H1 (cell line): Measurements from ENCODE around the gene MYH6. TPM values are rescaled to one million over a fixed set of nuclear protein-coding genes. Genes with fewer than 3 reads are reported as not detected.

Source experiments
- CTCF ChIA-PET: fragments of 300-600 bp; sonication (Branson Sonifier 250); formaldehyde crosslinking; loops from one replicate; lab custom pipeline; 2021; ENCODE audit not compliant: partially characterized antibody; lab: Charles Lee
- POLR2A ChIA-PET: fragments of 300-600 bp; sonication (Branson Sonifier 250); formaldehyde crosslinking; loops from one replicate; lab custom pipeline; 2021; ENCODE audit warnings: inconsistent platforms; ENCODE audit not compliant: partially characterized antibody; lab: Charles Lee
- DNase-seq, 2 experiments: peaks; one replicate each; pipeline versions ENCODE4 v3.0.0 to v3.0.0-alpha.2; 2010 to 2022; ENCODE audit warnings: low spot score in 2 of 2, low read depth in 1 of 2, mixed read lengths in 1 of 2
- FAIRE-seq: peaks from 2 replicates; lab custom pipeline; 2011; peaks lifted over from hg19 to GRCh38; lab: Jason Lieb, UNC
- H2AFZ ChIP-seq: 2 replicates; pipeline ENCODE4 v1.8.1; 2012; ENCODE audit warnings: low read length, inconsistent platforms
- H2AK5ac ChIP-seq: 2 replicates; pipeline ENCODE4 v1.6.1; 2013; ENCODE audit warnings: low read depth, low read length
- H2BK120ac ChIP-seq: replicated peaks from 2 replicates; pipeline ENCODE3; 2013; ENCODE audit warnings: low read depth, low read length, inconsistent platforms
- H2BK12ac ChIP-seq: 2 replicates; pipeline ENCODE4 v1.6.1; 2013; ENCODE audit warnings: low read depth, low read length
- H2BK15ac ChIP-seq: 2 replicates; pipeline ENCODE4 v1.6.1; 2013; ENCODE audit warnings: low read length
- H2BK20ac ChIP-seq: 2 replicates; pipeline ENCODE4 v1.6.1; 2013; ENCODE audit warnings: low read length
- H2BK5ac ChIP-seq: 2 replicates; pipeline ENCODE4 v1.6.1; 2013; ENCODE audit warnings: low read depth, low read length
- H3K14ac ChIP-seq: 2 replicates; pipeline ENCODE4 v1.6.1; 2013; ENCODE audit warnings: inconsistent platforms; ENCODE audit not compliant: insufficient read length
- H3K18ac ChIP-seq: 2 replicates; pipeline ENCODE4 v1.6.1; 2013; ENCODE audit warnings: low read length; ENCODE audit errors: extremely low read depth
- H3K23ac ChIP-seq: 2 replicates; pipeline ENCODE4 v1.6.1; 2013; ENCODE audit warnings: inconsistent platforms; ENCODE audit not compliant: insufficient read length
- H3K23me2 ChIP-seq: 2 replicates; pipeline ENCODE4 v1.6.1; 2013; ENCODE audit warnings: low read depth, low read length
- H3K27ac ChIP-seq: 2 replicates; pipeline ENCODE4 v1.6.1; 2011; ENCODE audit warnings: low read depth, low read length, inconsistent platforms
- H3K27me3 ChIP-seq, 4 experiments: replicated peaks in 1 of 4; 1 replicate in 1 of 4; 2 replicates in 3 of 4; pipeline versions ENCODE4 v1.6.1 to v1.8.1; 2011 to 2013; ENCODE audit warnings: low read length in 3 of 4, mild to moderate bottlenecking in 3 of 4, inconsistent platforms in 2 of 4, mixed read lengths in 2 of 4, moderate library complexity in 1 of 4; ENCODE audit not compliant: control insufficient read depth in 3 of 4, insufficient read depth in 3 of 4; ENCODE audit errors: extremely low read depth in 1 of 4
- H3K36me3 ChIP-seq, 4 experiments: 2 replicates each; pipeline versions ENCODE4 v1.6.1 to v1.8.1; 2011 to 2013; ENCODE audit warnings: mild to moderate bottlenecking in 4 of 4, low read length in 3 of 4, moderate library complexity in 2 of 4, control low read depth in 1 of 4, inconsistent platforms in 1 of 4; ENCODE audit not compliant: insufficient read depth in 4 of 4, control insufficient read depth in 2 of 4
- H3K4ac ChIP-seq: replicated peaks from 2 replicates; pipeline ENCODE3; 2013; ENCODE audit warnings: low read length, low read depth, mixed read lengths, inconsistent platforms; ENCODE audit not compliant: insufficient read length
- H3K4me1 ChIP-seq, 4 experiments: replicated peaks in 1 of 4; 1 replicate in 1 of 4; 2 replicates in 3 of 4; pipeline versions ENCODE4 v1.6.1 to v1.8.1; 2011 to 2013; ENCODE audit warnings: low read length in 3 of 4, inconsistent platforms in 2 of 4, mixed read lengths in 1 of 4; ENCODE audit not compliant: insufficient read depth in 4 of 4, control insufficient read depth in 3 of 4
- H3K4me2 ChIP-seq, 2 experiments: 2 replicates each; pipeline versions ENCODE4 v1.6.1 to v1.8.1; 2011 to 2013; ENCODE audit warnings: low read depth in 2 of 2, low read length in 2 of 2, control low read depth in 1 of 2, inconsistent platforms in 1 of 2, mild to moderate bottlenecking in 1 of 2; ENCODE audit not compliant: insufficient read depth in 1 of 2
- H3K4me3 ChIP-seq, 4 experiments: fragments of 200-600, 300-600 bp in 1 of 4; sonication (generic), shearing (Covaris generic), sonication (Bioruptor Twin) in 1 of 4; 2 replicates each; pipeline versions ENCODE4 v1.5.1 to v1.8.1; 2011 to 2016; ENCODE audit warnings: low read length in 4 of 4, low read depth in 3 of 4, control low read depth in 2 of 4, inconsistent platforms in 2 of 4, mild to moderate bottlenecking in 2 of 4, mixed read lengths in 1 of 4, moderate library complexity in 1 of 4; ENCODE audit not compliant: insufficient read depth in 2 of 4; ENCODE audit errors: extremely low read depth in 1 of 4
- H3K56ac ChIP-seq: replicated peaks from 2 replicates; pipeline ENCODE3; 2013; ENCODE audit warnings: low read depth, mild to moderate bottlenecking, mixed read lengths, low read length, inconsistent platforms; ENCODE audit not compliant: insufficient read length
- H3K79me1 ChIP-seq: 2 replicates; pipeline ENCODE4 v1.6.1; 2013; ENCODE audit warnings: low read depth, low read length, control low read depth
- H3K79me2 ChIP-seq, 2 experiments: 2 replicates each; pipeline versions ENCODE4 v1.6.1 to v1.8.1; 2012 to 2013; ENCODE audit warnings: low read length in 2 of 2, mild to moderate bottlenecking in 2 of 2, inconsistent platforms in 1 of 2; ENCODE audit not compliant: insufficient read depth in 2 of 2, control insufficient read depth in 1 of 2
- H3K9ac ChIP-seq, 4 experiments: replicated peaks in 1 of 4; 1 replicate in 1 of 4; 2 replicates in 3 of 4; pipeline versions ENCODE4 v1.6.1 to v1.8.1; 2011 to 2013; ENCODE audit warnings: low read depth in 3 of 4, low read length in 3 of 4, control low read depth in 2 of 4, mild to moderate bottlenecking in 2 of 4, moderate library complexity in 2 of 4, inconsistent platforms in 1 of 4; ENCODE audit errors: extremely low read depth in 1 of 4
- H3K9me3 ChIP-seq, 2 experiments: 2 replicates each; pipeline versions ENCODE4 v1.6.1 to v1.8.1; 2012 to 2013; ENCODE audit warnings: mild to moderate bottlenecking in 2 of 2, moderate library complexity in 2 of 2, control low read depth in 1 of 2, inconsistent platforms in 1 of 2, low read depth in 1 of 2, low read length in 1 of 2, mixed read lengths in 1 of 2; ENCODE audit not compliant: insufficient read depth in 2 of 2
- H4K20me1 ChIP-seq, 2 experiments: replicated peaks in 1 of 2; 2 replicates each; pipeline versions ENCODE3 to v1.8.1; 2011 to 2013; ENCODE audit warnings: inconsistent platforms in 2 of 2, low read length in 2 of 2, mild to moderate bottlenecking in 1 of 2; ENCODE audit not compliant: insufficient read depth in 2 of 2, control insufficient read depth in 1 of 2
- H4K5ac ChIP-seq: 2 replicates; pipeline ENCODE4 v1.6.1; 2013; ENCODE audit warnings: low read length, low read depth, mixed read lengths, inconsistent platforms; ENCODE audit not compliant: insufficient read length
- H4K8ac ChIP-seq: 2 replicates; pipeline ENCODE4 v1.8.0; 2013; ENCODE audit warnings: mild to moderate bottlenecking, moderate library complexity, low read length, inconsistent platforms; ENCODE audit not compliant: insufficient read depth; ENCODE audit errors: extremely low read depth
- H4K91ac ChIP-seq: replicated peaks from 2 replicates; pipeline ENCODE3; 2013; ENCODE audit warnings: low read length, mixed read lengths, inconsistent platforms; ENCODE audit not compliant: insufficient read length
- EP300 ChIP-seq, 2 experiments: IDR thresholded peaks; 1 replicate in 1 of 2; 2 replicates in 1 of 2; pipeline ENCODE4 v1.6.1; 2011 to 2012; ENCODE audit warnings: low read depth in 2 of 2, low read length in 2 of 2, mild to moderate bottlenecking in 2 of 2, borderline replicate concordance in 1 of 2, inconsistent platforms in 1 of 2, moderate library complexity in 1 of 2
- MAFK ChIP-seq: IDR thresholded peaks from 2 replicates; pipeline ENCODE4 v1.6.1; 2012; ENCODE audit warnings: low read depth, mild to moderate bottlenecking, improper control_type of control experiment, low read length
- polyA plus RNA-seq, 7 experiments: library from polyadenylated mRNA; depleted of rRNA in 3 of 7; stranded (reverse) in 5 of 7; unstranded in 2 of 7; fragments of >200 nt in 5 of 7; fragments of 200-250 nt in 2 of 7; gene quantifications; 1 replicate in 5 of 7; 2 replicates in 1 of 7; 4 replicates in 1 of 7; pipeline versions ENCODE4 v1.2.1 to v1.2.3, GENCODE V29; 2011 to 2013; ENCODE audit warnings: missing spikeins in 2 of 7, mixed read lengths in 2 of 7
- total RNA-seq: library from RNA; stranded (reverse); fragmentation: NEBNext Ultra II Directional; extraction: Animal tissue kit (Norgen Biotek cat#: 25700); gene quantifications from 2 replicates; pipeline ENCODE4 v1.2.1, GENCODE V29; 2021
- TF ChIP-seq, protein P1 (sequence below), 3 experiments: IDR thresholded peaks; 1 replicate in 2 of 3; 2 replicates in 1 of 3; pipeline versions ENCODE4 v1.5.1 to v1.6.1; 2011; ENCODE audit warnings: low read length in 3 of 3, mild to moderate bottlenecking in 3 of 3, inconsistent platforms in 2 of 3, low read depth in 1 of 3, moderate library complexity in 1 of 3; ENCODE audit not compliant: insufficient read depth in 1 of 3; ENCODE audit errors: control extremely low read depth in 1 of 3

Gene MYH6
- total and polyA plus RNA-seq, 2 of the 8 experiments (the other 6 are each of a cell fraction or from before 2014, with no cell fraction given): 0.03 TPM; not detected in 1

DNA sequence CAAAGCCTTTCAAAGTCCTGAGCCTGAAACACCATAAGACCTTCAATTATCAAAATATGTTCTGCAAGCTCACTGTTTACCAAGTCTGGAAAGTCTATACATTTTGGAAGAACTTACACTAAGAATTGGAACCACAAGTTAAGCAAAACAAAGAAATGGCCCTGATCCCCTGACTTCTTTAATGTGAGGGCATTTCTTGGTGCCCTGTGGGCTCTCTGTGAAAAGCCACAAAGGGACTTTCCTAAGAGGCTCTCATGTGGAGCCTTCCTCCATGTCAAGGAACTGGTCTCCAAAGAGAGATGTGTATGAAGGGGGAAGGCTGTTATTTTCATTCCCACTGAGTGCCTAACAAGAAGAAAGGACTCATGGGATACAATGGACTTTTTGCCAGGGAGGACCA lies 13.5 kb upstream of the MYH6 start:
- Histone ChIP-seq H3K9ac (no peak overlapping the region), H3K79me2 (no peaks in the 10 kb centered on the region), H3K9me3 (no peaks in the 10 kb centered on the region), H3K27me3 (no peaks in the 10 kb centered on the region; a peak in 1 of 7 replicates), H3K4me1 (no peaks in the 10 kb centered on the region; a peak in 1 of 7 replicates), H3K79me1 (no peaks in the 10 kb centered on the region), H2BK15ac (no peak overlapping the region), H3K4me2 (no peak overlapping the region), H3K23ac (no peak overlapping the region), H3K18ac (no peak overlapping the region), H3K4ac (no peak overlapping the region), H3K56ac (no peak overlapping the region), H4K5ac (no peak overlapping the region), H3K27ac (no peak overlapping the region), H3K14ac (no peak overlapping the region), H2BK20ac (no peak overlapping the region), H4K91ac (no peak overlapping the region), H3K4me3 (no peak overlapping the region), H2BK5ac (no peak overlapping the region), H4K8ac (no peak overlapping the region), H3K23me2 (peaks cover 3% of the 10 kb centered on the region; the same call in 1 of the 2 replicates), H2BK120ac (no peak overlapping the region), H2BK12ac (no peak overlapping the region), H2AK5ac (no peak overlapping the region), H2AFZ (no peak overlapping the region), H3K36me3 (no peaks in the 10 kb centered on the region), H4K20me1 (no peaks in the 10 kb centered on the region)
- TF ChIP-seq MAFK (no peak), EP300 (IDR thresholded peaks at IDR 0.05; ENCODE audit: borderline replicate concordance in 1 of 2, low read depth in 2 of 2, low read length in 2 of 2) (no peak)
- TF ChIP-seq, protein P1, sequence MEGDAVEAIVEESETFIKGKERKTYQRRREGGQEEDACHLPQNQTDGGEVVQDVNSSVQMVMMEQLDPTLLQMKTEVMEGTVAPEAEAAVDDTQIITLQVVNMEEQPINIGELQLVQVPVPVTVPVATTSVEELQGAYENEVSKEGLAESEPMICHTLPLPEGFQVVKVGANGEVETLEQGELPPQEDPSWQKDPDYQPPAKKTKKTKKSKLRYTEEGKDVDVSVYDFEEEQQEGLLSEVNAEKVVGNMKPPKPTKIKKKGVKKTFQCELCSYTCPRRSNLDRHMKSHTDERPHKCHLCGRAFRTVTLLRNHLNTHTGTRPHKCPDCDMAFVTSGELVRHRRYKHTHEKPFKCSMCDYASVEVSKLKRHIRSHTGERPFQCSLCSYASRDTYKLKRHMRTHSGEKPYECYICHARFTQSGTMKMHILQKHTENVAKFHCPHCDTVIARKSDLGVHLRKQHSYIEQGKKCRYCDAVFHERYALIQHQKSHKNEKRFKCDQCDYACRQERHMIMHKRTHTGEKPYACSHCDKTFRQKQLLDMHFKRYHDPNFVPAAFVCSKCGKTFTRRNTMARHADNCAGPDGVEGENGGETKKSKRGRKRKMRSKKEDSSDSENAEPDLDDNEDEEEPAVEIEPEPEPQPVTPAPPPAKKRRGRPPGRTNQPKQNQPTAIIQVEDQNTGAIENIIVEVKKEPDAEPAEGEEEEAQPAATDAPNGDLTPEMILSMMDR (IDR thresholded peaks at IDR 0.05; ENCODE audit: control extremely low read depth in 1 of 3, insufficient read depth in 1 of 3, low read depth in 1 of 3, low read length in 3 of 3): no peak
- no peak for DNase-seq
- ChIA-PET POLR2A (no interaction called here), CTCF (interaction anchor here (0.8 to 2.2 kb wide), 5 partner anchors 11 to 127 kb away, joined by 3 to 9 read pairs (median 4); no protein-coding TSS in a partner anchor)
- no peak for FAIRE-seq
